IPS-NIHi7 (cell line): ENCODE measurements around the gene MYO19.
"Not testable (repeated sequence)": the region's sequence is repeated elsewhere in the genome, so short reads cannot be mapped to it uniquely, and the experiment has no call there.

Experiments
- DNase-seq: peaks from one replicate; pipeline ENCODE4 v3.0.0; 2012; ENCODE audit warnings: mixed read lengths; ENCODE audit errors: extremely low spot score

MYO19 gene

GRCh38 chr17:36461330-36462110 lies 73.1 kb downstream of the MYO19 start:
- DNase-seq, result no peak

- no peak for DNase-seq
Measured at GRCh38 chr17:36460265-36460937, 74.3 kb downstream of the MYO19 start.

- no peak for DNase-seq
Measured at GRCh38 chr17:36459601-36460000, 75.1 kb downstream of the MYO19 start.

- DNase-seq, result no peak
Measured at GRCh38 chr17:36459045-36459444, 75.6 kb downstream of the MYO19 start.

GRCh38 chr17:36457701-36458100 lies 77.0 kb downstream of the MYO19 start:
- DNase-seq, result not testable (repeated sequence)

GRCh38 chr17:36452888-36453287 lies 81.8 kb downstream of the MYO19 start:
- DNase-seq, result not testable (repeated sequence)

GRCh38 chr17:36449997-36450396 lies 84.7 kb downstream of the MYO19 start:
- not testable (repeated sequence) for DNase-seq
